Rectal smooth muscle tissue (tissue), 1 donor: ENCODE measurements around the gene ANKS4B.

ENCODE experiments used
- H3K27ac ChIP-seq: one replicate; pipeline ENCODE4 v1.7.0; 2013; ENCODE audit warnings: low read depth, low read length, inconsistent platforms
- H3K27me3 ChIP-seq: one replicate; pipeline ENCODE4 v1.7.0; 2013; ENCODE audit warnings: low read length; ENCODE audit not compliant: control insufficient read depth, insufficient read depth
- H3K36me3 ChIP-seq: one replicate; pipeline ENCODE4 v1.7.0; 2013; ENCODE audit warnings: low read length; ENCODE audit not compliant: control insufficient read depth, insufficient read depth
- H3K4me1 ChIP-seq: one replicate; pipeline ENCODE4 v1.7.0; 2013; ENCODE audit warnings: low read length; ENCODE audit not compliant: control insufficient read depth, insufficient read depth
- H3K4me3 ChIP-seq: one replicate; pipeline ENCODE4 v1.7.0; 2013; ENCODE audit warnings: low read length
- H3K9ac ChIP-seq: one replicate; pipeline ENCODE4 v1.7.0; 2013; ENCODE audit warnings: low read length

ANKS4B gene

DNA sequence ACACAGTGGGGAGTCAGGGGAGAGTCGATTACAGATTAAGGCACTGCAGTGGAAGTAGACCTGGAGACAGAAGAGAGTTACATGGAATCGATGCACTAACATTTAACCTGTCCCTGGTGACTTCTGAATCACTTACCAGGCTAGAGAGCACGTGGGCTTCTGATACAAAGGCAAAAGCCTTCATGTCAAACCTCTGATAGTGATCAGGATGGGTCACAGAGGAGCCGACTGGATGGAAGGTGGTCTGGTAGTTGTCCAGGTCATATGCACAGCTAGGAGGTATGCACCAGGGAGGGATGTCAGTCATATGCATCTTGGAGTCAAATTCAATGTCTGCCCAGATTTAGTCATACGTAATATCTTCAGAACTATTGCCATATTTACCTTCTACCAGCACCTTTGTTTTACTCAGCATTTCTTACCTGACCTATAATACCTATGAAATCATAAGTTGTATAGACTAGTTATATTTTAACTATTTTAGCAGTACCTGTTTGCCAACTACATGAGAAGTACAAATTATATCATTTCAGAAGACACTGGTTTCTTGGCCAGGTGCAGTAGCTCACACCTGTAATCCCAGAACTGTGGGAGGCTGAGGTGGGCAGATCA lies 33.8 kb upstream of the ANKS4B start:
- Histone ChIP-seq H3K4me3 (no peak overlapping the region), H3K36me3 (no peaks in the 10 kb centered on the region), H3K4me1 (no peaks in the 10 kb centered on the region), H3K9ac (no peak overlapping the region), H3K27ac (no peak overlapping the region), H3K27me3 (no peaks in the 10 kb centered on the region)

DNA sequence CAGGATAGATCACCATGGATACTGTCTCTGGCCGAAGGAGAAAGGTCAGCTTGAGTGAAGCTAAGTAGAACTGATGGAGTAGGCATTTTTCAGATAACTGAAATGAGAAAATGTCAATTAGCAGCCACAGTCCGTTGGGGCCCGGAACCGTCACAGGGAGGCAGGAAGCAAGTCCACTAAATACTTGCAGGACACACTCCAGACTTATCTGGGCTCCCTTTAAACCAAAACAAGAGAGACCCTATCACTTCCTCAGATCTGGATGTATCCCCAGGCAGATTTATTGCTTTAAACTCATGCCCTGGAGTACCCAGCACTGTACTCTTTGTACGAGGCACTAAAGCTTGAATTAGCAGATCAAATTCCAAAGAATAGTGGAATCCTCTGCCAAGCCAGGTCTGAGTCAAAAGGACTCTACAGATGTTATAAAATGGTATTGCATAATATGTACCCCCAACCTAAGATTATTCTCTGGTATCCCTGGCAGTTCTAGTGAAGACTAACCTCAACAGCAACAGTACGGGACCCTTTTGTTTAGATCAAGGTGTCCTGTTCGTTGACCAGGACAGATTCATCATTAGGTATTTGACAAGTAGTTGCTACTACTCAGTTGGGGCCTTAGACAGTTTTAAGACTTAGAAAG lies 30.2 kb upstream of the ANKS4B start:
- Histone ChIP-seq H3K27me3 (no peaks in the 10 kb centered on the region), H3K36me3 (no peaks in the 10 kb centered on the region), H3K4me1 (no peaks in the 10 kb centered on the region), H3K4me3 (no peak overlapping the region), H3K9ac (no peak overlapping the region), H3K27ac (no peak overlapping the region)

DNA sequence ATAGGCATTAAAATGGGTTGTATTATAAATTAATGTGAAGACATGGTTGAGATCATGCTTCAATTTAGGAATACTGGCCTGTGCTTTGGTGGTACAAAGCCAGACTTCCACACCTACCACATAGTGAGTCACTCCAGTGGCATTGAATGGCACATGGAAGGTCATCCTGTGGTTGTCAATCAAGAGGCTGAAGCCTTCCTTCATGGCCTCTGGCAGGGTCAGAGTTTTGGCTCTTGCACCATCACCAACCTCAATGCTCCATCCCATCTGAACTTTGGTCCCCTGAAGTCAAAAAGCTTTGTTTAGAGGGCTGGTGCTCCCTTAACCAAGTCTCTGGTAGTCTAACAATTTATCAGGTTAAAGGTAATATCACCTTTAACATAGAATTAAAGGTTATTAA lies 28.2 kb upstream of the ANKS4B start:
- Histone ChIP-seq H3K4me1 (no peaks in the 10 kb centered on the region), H3K4me3 (no peak overlapping the region), H3K9ac (no peak overlapping the region), H3K27me3 (no peaks in the 10 kb centered on the region), H3K27ac (no peak overlapping the region), H3K36me3 (no peaks in the 10 kb centered on the region)

DNA sequence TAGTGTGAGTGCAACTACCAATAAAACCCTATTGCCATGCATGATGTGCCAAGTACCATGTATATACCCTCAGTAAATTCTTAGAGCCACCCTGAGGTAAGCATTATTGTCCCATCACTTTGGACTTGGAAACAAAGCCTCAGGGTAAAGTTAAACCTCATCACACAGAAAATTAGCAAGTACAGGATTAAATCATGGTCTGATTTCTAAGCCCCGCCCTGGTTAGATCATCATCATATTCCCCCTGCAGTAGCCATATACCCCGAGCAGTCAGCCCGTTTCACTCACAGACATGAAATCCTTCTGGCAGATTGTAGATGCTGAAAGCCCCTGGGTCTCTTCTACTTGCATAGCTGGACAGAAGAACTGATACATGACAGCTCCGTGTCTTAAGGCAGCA lies 26.9 kb upstream of the ANKS4B start:
- Histone ChIP-seq H3K4me3 (no peak overlapping the region), H3K4me1 (no peaks in the 10 kb centered on the region)

DNA sequence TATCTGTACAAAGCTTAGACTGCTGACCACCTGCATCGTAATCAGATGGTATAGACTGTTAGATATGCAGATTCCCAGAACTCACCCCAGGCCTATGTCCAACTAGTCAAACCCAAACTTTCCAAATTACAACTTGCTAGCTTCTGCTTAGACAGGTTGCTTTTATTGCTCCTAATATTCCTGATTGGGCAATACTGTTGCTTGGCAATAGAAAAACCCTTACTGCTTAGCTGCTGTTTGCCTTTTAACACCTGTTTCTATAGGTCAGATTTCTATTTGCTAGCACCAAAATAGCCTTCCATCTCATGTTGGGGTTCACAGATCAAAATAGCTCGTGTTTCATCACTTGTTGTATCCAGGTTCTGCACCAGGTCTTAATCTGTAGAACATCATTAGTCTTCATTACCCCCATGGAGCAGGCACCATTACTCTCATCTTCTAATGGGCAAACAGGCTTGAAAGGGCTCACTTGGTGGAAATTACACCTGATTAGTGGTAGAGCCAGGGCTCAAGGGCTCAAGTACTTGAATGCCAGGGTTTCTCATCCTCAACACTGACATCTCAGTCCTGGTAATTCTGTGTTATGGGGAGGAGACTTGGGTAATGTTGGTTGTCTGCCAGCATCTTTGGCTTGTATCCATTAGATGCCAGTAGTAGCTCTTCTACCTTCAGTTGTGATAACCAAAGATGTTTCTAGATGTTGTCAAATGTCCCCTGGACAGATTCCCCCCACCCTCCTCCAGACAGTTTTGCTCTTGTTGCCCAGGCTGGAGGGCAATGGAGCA lies 24.9 kb upstream of the ANKS4B start:
- H3K4me1 ChIP-seq: no peaks in the 10 kb centered on the region
- H3K9ac ChIP-seq: no peak overlapping the region
- no peak overlapping the region for H3K4me3 ChIP-seq
- no peaks in the 10 kb centered on the region for H3K36me3 ChIP-seq
- H3K27ac ChIP-seq: no peak overlapping the region
- no peaks in the 10 kb centered on the region for H3K27me3 ChIP-seq

More for the DNA sequence above, 26.9 kb upstream of the ANKS4B start:
- H3K27me3 ChIP-seq: no peaks in the 10 kb centered on the region
- H3K9ac ChIP-seq: no peak overlapping the region
- H3K27ac ChIP-seq: no peak overlapping the region
- H3K36me3 ChIP-seq: no peaks in the 10 kb centered on the region

DNA sequence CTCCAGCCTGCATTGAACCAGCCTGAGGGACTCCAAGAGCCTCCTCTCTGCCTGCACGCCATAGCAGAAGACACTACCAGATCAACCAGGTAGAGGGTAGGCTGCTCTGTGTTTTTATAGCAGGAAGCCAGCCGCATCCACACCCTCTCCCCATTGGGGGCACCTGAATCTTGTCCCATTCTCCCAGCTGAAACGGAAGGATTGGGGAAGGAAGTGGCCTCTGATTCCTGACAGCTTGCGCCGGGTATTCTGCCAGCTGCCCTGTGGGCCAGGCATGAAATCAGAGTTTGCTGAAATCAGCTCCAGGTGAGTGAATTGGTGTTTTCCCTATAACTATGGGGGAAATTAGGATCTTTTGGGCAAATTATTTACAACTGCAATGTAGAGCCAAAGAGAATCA lies 22.0 kb upstream of the ANKS4B start, which contains the start of gene ZP2:
Gene ZP2 (minus strand): TSS at position 89 of the 400 bp plus-strand sequence. CDS start 27 bp downstream, at position 62.
- Histone ChIP-seq H3K27me3 (no peaks in the 10 kb centered on the region), H3K9ac (no peak within 1 kb of the TSS), H3K27ac (no peak within 1 kb of the TSS), H3K36me3 (no peaks in the 10 kb centered on the region), H3K4me3 (no peak within 1 kb of the TSS), H3K4me1 (no peaks in the 10 kb centered on the region)

DNA sequence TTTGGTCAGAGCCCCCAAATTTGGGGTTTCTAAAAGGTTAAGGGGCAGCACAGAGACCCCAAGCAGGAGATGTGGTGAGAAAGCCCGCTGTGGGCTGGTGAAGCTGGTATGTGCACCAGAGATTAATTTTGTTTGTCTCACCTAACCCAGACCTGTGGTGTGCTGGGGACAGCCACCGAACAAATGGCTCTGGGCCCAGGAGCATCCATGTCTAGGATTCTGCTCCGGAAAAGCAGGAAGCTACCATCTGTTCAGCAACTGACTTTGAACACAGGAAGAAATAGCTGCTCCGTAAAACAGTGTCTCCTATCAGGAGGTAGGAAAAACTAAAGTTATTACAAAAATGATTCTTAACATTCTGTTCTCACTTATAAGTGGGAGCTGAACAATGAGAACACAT lies 19.4 kb upstream of the ANKS4B start:
- Histone ChIP-seq H3K4me3 (no peak overlapping the region), H3K4me1 (no peaks in the 10 kb centered on the region), H3K27ac (no peak overlapping the region), H3K36me3 (no peaks in the 10 kb centered on the region), H3K9ac (no peak overlapping the region), H3K27me3 (no peaks in the 10 kb centered on the region)

DNA sequence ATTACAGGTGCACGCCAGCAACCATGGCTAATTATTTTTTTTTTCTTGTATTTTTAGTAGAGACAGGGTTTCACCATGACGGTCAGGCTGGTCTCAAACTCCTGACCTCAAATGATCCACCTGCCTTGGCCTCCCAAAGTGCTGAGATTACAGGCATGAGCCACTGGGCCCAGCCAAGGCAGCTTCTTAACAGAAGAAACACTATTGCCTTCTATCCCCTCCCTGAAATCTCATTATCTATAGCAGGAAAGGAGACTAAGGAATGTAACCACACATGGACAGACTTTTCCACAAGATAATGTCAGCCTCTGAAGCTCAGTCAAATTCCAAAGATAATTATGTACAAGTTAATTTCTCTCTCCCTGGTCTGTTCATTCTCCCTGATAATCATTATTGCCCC lies 16.4 kb upstream of the ANKS4B start:
- Histone ChIP-seq H3K4me1 (no peaks in the 10 kb centered on the region), H3K27me3 (no peaks in the 10 kb centered on the region), H3K27ac (no peak overlapping the region), H3K4me3 (no peak overlapping the region), H3K36me3 (no peaks in the 10 kb centered on the region), H3K9ac (no peak overlapping the region)

DNA sequence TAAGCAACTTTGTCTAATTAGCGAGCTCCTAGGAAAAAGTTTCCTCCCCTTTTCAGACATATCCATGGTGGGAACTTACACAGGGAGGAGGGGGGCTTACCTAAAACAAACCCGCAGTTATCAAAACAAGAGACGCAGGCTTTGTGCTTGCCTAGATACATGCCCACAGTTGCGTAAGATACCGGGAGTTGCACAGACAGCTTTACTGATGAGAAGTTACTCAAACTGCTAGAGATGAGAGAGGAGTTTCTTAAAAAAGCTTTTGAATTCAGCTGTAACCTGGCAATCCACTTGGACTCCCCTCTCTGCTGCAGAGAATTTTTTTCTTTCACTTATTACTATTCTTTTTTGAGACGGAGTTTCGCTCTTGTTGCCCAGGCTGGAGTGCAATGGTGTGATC lies 15.3 kb upstream of the ANKS4B start:
- H3K9ac ChIP-seq: no peak overlapping the region
- H3K4me1 ChIP-seq: no peaks in the 10 kb centered on the region
- H3K36me3 ChIP-seq: no peaks in the 10 kb centered on the region
- no peak overlapping the region for H3K4me3 ChIP-seq
- H3K27me3 ChIP-seq: no peaks in the 10 kb centered on the region
- no peak overlapping the region for H3K27ac ChIP-seq

DNA sequence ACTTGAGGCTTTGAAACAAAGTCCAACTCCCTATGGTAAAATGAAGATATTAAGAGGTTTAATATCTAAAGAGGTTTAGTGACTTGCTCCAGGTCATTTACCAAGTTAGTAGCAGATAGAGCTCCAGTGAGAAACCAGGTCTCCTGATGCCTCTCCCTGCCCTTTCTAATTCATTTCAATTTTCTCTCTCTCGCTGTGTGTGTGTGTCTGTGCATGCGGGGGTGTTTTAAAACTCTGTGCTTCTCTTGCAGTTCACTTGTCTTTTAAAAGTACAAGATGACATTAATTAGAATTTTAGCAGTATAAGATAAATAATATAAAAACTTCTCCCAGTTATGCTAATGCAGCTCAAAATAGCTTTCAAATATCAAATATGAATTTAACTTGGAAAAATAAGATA lies 13.9 kb upstream of the ANKS4B start:
- Histone ChIP-seq H3K9ac (no peak overlapping the region), H3K36me3 (no peaks in the 10 kb centered on the region), H3K27ac (no peak overlapping the region), H3K4me1 (no peaks in the 10 kb centered on the region), H3K4me3 (no peak overlapping the region), H3K27me3 (no peaks in the 10 kb centered on the region)

DNA sequence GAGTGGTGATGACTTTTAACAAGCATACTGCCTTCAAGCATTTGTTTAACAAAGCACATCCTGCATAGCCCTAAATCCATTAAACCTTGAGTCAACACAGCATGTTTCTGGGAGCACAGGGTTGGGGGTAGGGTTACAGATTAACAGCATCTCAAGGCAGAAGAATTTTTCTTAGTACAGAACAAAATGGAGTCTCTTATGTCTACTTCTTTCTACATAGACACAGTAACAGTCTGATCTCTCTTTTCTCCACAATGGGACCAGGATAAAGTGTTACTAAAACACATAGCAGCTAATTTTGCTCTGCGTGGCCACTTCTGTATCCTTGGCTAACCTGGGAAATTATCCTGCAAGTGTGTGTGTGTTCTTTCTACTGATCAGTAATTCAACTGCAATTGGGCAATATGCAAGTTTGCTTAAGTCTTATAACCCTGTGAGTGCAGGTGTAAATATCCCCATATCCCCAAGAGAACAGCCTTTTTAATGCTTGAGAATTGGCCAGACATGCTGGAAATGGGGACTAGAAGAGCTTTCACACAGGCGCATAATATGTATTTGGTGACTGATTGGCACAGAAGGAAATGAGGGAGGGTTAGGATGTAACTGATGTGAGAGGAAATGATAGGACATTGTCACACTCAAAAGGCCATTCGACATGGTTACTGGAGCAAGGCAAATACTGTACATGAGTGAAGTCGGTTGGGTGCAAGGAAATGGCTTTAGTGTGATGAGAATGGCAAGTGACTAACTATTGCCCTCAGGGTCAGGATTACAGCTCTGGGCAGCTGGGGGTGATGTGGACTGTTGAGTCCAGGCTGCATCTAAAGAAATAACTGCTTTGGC lies 10.8 kb upstream of the ANKS4B start:
- H3K36me3 ChIP-seq: no peaks in the 10 kb centered on the region
- no peaks in the 10 kb centered on the region for H3K27me3 ChIP-seq
- H3K4me3 ChIP-seq: no peak overlapping the region
- H3K27ac ChIP-seq: no peak overlapping the region
- H3K9ac ChIP-seq: no peak overlapping the region
- H3K4me1 ChIP-seq: no peaks in the 10 kb centered on the region

DNA sequence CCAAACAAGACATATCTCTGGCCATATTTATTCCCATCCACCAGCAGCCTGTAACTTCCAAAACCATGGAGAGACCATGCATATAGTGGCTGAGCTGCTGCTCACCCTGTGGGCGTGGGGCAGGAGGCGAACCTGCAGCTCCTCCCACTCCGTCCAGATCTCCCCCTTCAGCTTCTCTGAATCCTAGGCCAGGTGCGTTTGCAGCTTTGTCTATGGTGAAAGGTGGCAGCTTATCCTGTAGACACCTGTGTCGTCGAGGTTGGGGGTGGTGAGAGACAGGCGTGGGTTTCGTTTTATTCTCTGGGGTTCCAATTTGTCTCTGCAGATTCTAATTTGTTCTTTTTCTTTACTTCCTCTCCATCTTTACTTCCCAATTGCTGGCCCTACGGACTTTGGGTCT lies 9.7 kb upstream of the ANKS4B start:
- Histone ChIP-seq H3K36me3 (no peaks in the 10 kb centered on the region), H3K27me3 (no peaks in the 10 kb centered on the region), H3K27ac (no peak overlapping the region)

More for the DNA sequence above, 9.7 kb upstream of the ANKS4B start:
- Histone ChIP-seq H3K9ac (no peak overlapping the region), H3K4me3 (no peak overlapping the region), H3K4me1 (no peaks in the 10 kb centered on the region)
